SK-N-SH treated with all-trans-retinoic acid at 6 μM for 48 hours (cell line): ENCODE measurements around the gene CCN6.

Source experiments
- ATAC-seq: fragments of 200-7000 bp; cut with Tn5 transposase; 3 replicates; pipeline ENCODE4 v1.9.1; 2020; ENCODE audit warnings: mild to moderate bottlenecking, moderate library complexity
- ARNTL ChIP-seq: fragments of 450-650 bp; formaldehyde crosslinking; IDR thresholded peaks from 2 replicates; pipeline ENCODE4 v1.5.0; 2020; ENCODE audit warnings: low read depth, mild to moderate bottlenecking, moderate library complexity, borderline replicate concordance
- BACH2 ChIP-seq: fragments of 250-450 bp; sonication (Bioruptor Pico); IDR thresholded peaks from 2 replicates; pipeline ENCODE4 v1.9.0; 2021; ENCODE audit warnings: mild to moderate bottlenecking, borderline replicate concordance
- CREB5 ChIP-seq: fragments of 250-450 bp; sonication (Bioruptor Pico); IDR thresholded peaks from 2 replicates; pipeline ENCODE4 v1.5.1; 2020; ENCODE audit warnings: low read depth, mild to moderate bottlenecking, moderate library complexity
- CSDC2 ChIP-seq: fragments of 250-450 bp; sonication (Bioruptor Pico); IDR thresholded peaks from 2 replicates; pipeline ENCODE4 v1.5.0; 2020; ENCODE audit warnings: mild to moderate bottlenecking, moderate library complexity
- CSRNP3 ChIP-seq: fragments of 250-450 bp; sonication (Bioruptor Pico); IDR thresholded peaks from 2 replicates; pipeline ENCODE4 v1.5.1; 2021; ENCODE audit warnings: mild to moderate bottlenecking, moderate library complexity
- ESRRG ChIP-seq: fragments of 250-450 bp; sonication (Bioruptor Pico); IDR thresholded peaks from 2 replicates; pipeline ENCODE4 v1.6.1; 2021; ENCODE audit warnings: mild to moderate bottlenecking
- GLIS3 ChIP-seq: fragments of 250-450 bp; sonication (Bioruptor Pico); IDR thresholded peaks from 2 replicates; pipeline ENCODE4 v1.5.0; 2020; ENCODE audit warnings: mild to moderate bottlenecking, moderate library complexity
- ISL1 ChIP-seq: fragments of 250-450 bp; sonication (Bioruptor Pico); IDR thresholded peaks from 2 replicates; pipeline ENCODE4 v2.1.2; 2022; ENCODE audit warnings: mild to moderate bottlenecking, moderate library complexity
- OSR1 ChIP-seq: fragments of 250-450 bp; sonication (Bioruptor Pico); IDR thresholded peaks from 2 replicates; pipeline ENCODE4 v1.8.0; 2022; ENCODE audit warnings: moderate library complexity, mild to moderate bottlenecking, inconsistent platforms
- PATZ1 ChIP-seq: fragments of 250-450 bp; sonication (Bioruptor Pico); IDR thresholded peaks from 2 replicates; pipeline ENCODE4 v1.8.0; 2020; ENCODE audit warnings: mild to moderate bottlenecking, moderate library complexity, borderline replicate concordance
- POU6F1 ChIP-seq: fragments of 250-450 bp; sonication (Bioruptor Pico); IDR thresholded peaks from 2 replicates; pipeline ENCODE4 v1.8.0; 2021; ENCODE audit warnings: low read depth, mild to moderate bottlenecking, moderate library complexity, borderline replicate concordance
- PPARA ChIP-seq: fragments of 250-450 bp; sonication (Bioruptor Pico); IDR thresholded peaks from 2 replicates; pipeline ENCODE4 v1.5.0; 2020; ENCODE audit warnings: mild to moderate bottlenecking, borderline replicate concordance
- RARB ChIP-seq: fragments of 250-450 bp; sonication (Bioruptor Pico); IDR thresholded peaks from 2 replicates; pipeline ENCODE4 v1.8.0; 2021; ENCODE audit warnings: mild to moderate bottlenecking, moderate library complexity
- SNAI2 ChIP-seq: fragments of 250-450 bp; sonication (Bioruptor Pico); IDR thresholded peaks from 2 replicates; pipeline ENCODE4 v1.5.0; 2020; ENCODE audit warnings: mild to moderate bottlenecking, moderate library complexity
- TCF4 ChIP-seq: fragments of 250-450 bp; sonication (Bioruptor Pico); IDR thresholded peaks from 2 replicates; pipeline ENCODE4 v1.8.0; 2021; ENCODE audit warnings: mild to moderate bottlenecking, moderate library complexity, borderline replicate concordance
- TOX ChIP-seq: fragments of 250-450 bp; sonication (Bioruptor Pico); IDR thresholded peaks from 2 replicates; pipeline ENCODE4 v1.8.0; 2021; ENCODE audit warnings: mild to moderate bottlenecking, moderate library complexity, borderline replicate concordance
- TSHZ2 ChIP-seq: fragments of 250-450 bp; sonication (Bioruptor Pico); IDR thresholded peaks from 2 replicates; pipeline ENCODE4 v1.5.0; 2020; ENCODE audit warnings: mild to moderate bottlenecking, moderate library complexity
- ZFP3 ChIP-seq: fragments of 250-450 bp; sonication (Bioruptor Pico); IDR thresholded peaks from 2 replicates; pipeline ENCODE4 v1.5.0; 2020; ENCODE audit warnings: mild to moderate bottlenecking, moderate library complexity
- ZFP30 ChIP-seq: fragments of 450-650 bp; formaldehyde crosslinking; IDR thresholded peaks from 2 replicates; pipeline ENCODE4 v1.5.0; 2022; ENCODE audit warnings: mild to moderate bottlenecking, moderate library complexity
- ZNF70 ChIP-seq: fragments of 450-650 bp; formaldehyde crosslinking; IDR thresholded peaks from 2 replicates; pipeline ENCODE4 v1.5.0; 2020; ENCODE audit warnings: mild to moderate bottlenecking, moderate library complexity
- ZNF8 ChIP-seq: fragments of 450-650 bp; formaldehyde crosslinking; IDR thresholded peaks from 2 replicates; pipeline ENCODE4 v1.5.0; 2020; ENCODE audit warnings: mild to moderate bottlenecking, moderate library complexity

CCN6 gene

GRCh38 chr6:112021691-112022310, 32.1 kb upstream of the CCN6 start:
- ATAC-seq: no peak
- TF ChIP-seq CSRNP3 (CRISPR knock-in tag): no peak
- TF ChIP-seq CSDC2 (CRISPR knock-in tag): no peak

GRCh38 chr6:112022749-112023148, 31.2 kb upstream of the CCN6 start:
- TF ChIP-seq CSDC2 (CRISPR knock-in tag) (no peak), SNAI2 (no peak), TSHZ2 (CRISPR knock-in tag) (no peak), RARB (CRISPR knock-in tag) (no peak), ISL1 (no peak), OSR1 (CRISPR knock-in tag) (no peak), GLIS3 (CRISPR knock-in tag) (no peak), ZFP30 (CRISPR knock-in tag) (no peak), ZNF8 (no peak), PPARA (CRISPR knock-in tag) (no peak), ZNF70 (CRISPR knock-in tag) (no peak), ESRRG (CRISPR knock-in tag) (no peak), ZFP3 (CRISPR knock-in tag) (no peak), POU6F1 (no peak), PATZ1 (CRISPR knock-in tag) (no peak), CSRNP3 (CRISPR knock-in tag) (no peak), TCF4 (CRISPR knock-in tag) (no peak), ARNTL (CRISPR knock-in tag) (no peak)
- no peak for ATAC-seq

GRCh38 chr6:112024464-112024863, 29.4 kb upstream of the CCN6 start:
- TF ChIP-seq SNAI2 (no peak), CREB5 (CRISPR knock-in tag) (no peak), ZNF70 (CRISPR knock-in tag) (no peak), TOX (CRISPR knock-in tag) (no peak), BACH2 (no peak), PPARA (CRISPR knock-in tag) (no peak), TSHZ2 (CRISPR knock-in tag) (no peak)
- ATAC-seq: no peak
